ENCODE results near the gene C17orf50.
"Not testable (repeated sequence)": the region's sequence is repeated elsewhere in the genome, so short reads cannot be mapped to it uniquely, and the experiment has no call there.

GRCh38 chr17:35751541-35751940 is 9.1 kb upstream of the C17orf50 start:
- TF ChIP-seq ZFP36 (IDR thresholded peaks at IDR 0.05; ENCODE audit: borderline replicate concordance, partially characterized antibody); REST (IDR thresholded peaks at IDR 0.05); CTCF (IDR thresholded peaks at IDR 0.05); CEBPB (IDR thresholded peaks at IDR 0.05); NFE2L2 (conservative IDR thresholded peaks at IDR 0.05; ENCODE audit: low read length); BHLHE40 (IDR thresholded peaks at IDR 0.05; ENCODE audit: low read depth, low read length): not testable (repeated sequence)

Data from A549 (cell line).